Measurements from ENCODE around the gene CD300LG. TPM values are rescaled to one million over a fixed set of nuclear protein-coding genes. Genes with fewer than 3 reads are reported as not detected.

CD300LG gene
- polyA plus RNA-seq, 3 donors = not detected

DNA sequence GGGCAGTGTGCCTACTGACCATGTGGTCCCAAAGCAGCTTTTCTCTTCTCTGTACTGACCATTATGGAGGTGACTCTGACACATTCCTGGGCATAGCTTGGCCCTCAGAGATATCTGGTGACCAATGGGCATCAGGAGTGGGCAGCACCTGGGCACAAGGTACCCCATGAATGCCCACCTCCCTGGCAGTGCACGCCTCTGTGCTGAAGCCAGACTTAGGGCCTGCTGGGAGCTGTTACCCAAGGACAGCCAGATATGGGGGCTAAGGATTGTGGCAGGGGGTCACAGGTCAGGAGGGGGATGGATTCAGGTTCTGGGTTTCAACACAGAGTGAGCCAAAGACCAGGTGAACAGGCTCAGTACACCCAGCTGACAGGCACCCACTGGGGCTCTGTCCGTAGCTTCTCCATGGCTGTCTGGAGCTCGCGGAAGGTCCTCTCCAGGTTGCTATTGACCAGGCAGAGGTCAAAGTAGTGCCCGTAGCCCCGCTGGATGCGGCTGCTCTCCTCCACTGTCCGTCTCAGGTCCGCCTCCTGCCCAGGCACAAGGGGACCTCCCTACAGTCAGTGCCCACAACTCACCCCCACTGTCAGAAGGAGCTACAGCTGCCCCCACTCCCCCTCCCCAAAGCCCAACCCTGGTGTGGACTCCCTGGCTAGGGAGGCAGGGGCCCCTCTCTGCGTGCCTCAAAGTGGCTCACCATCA is 30.6 kb downstream of the CD300LG start:
- TF ChIP-seq, protein P1, sequence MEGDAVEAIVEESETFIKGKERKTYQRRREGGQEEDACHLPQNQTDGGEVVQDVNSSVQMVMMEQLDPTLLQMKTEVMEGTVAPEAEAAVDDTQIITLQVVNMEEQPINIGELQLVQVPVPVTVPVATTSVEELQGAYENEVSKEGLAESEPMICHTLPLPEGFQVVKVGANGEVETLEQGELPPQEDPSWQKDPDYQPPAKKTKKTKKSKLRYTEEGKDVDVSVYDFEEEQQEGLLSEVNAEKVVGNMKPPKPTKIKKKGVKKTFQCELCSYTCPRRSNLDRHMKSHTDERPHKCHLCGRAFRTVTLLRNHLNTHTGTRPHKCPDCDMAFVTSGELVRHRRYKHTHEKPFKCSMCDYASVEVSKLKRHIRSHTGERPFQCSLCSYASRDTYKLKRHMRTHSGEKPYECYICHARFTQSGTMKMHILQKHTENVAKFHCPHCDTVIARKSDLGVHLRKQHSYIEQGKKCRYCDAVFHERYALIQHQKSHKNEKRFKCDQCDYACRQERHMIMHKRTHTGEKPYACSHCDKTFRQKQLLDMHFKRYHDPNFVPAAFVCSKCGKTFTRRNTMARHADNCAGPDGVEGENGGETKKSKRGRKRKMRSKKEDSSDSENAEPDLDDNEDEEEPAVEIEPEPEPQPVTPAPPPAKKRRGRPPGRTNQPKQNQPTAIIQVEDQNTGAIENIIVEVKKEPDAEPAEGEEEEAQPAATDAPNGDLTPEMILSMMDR (IDR thresholded peaks at IDR 0.05) = no peak

DNA sequence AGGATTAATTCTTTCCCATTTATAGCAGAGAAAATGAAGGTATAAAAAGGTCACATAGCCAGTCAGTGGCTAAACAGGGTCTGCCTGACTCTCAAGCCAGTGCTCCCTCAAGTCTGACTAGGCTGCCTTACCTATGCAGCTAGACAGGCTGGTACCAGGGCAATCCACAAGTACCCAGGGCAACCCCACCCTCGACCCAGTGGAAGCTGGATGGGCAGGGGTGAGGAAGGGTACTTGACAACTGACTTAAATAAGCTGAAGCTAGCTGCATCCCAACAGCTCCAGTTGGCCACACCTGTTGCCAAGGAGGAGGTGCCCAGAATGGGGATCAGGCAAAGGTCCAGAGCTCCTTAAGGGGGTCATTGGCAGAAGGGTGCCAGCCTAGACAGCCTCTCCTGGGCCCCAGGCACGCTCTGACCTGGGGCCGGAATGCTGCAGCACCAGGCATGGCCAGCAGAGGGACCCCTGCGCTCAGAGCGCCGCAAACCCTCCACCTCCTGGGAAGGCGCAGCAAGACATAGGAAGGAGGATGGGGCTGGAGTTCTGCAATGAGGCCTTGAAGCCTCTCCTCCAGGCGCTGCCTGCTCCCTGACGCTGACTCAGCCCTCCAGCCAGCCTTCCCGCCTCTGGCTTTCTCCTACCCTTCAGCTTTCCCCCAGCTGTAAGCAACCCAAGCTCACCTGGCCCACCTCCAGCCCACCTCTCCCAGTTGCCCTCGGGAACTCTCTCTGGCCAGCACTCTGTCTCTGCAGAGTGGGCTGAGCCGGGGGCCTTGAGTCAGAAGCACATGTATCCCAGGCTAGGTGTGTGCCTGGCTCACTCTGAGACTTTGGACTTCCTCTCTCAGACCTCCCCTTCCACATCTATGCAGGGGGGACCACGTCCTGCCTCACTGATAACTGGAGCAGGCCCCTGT is 31.5 kb downstream of the CD300LG start:
- H2AFZ ChIP-seq (ENCODE audit: insufficient read depth, low read depth, low read length, poor library complexity, severe bottlenecking) = no peak overlapping the region
- Mint-ChIP-seq H3K36me3 (no peaks in the 10 kb centered on the region), H3K9me3 (peaks cover 0 to 2% (median 0%) of the 10 kb centered on the region in 7 donors), H3K27ac (no peak overlapping the region), H3K4me3 (no peak overlapping the region), H3K27me3 (ENCODE audit: low read depth in 3 of 3) (peaks cover 3 to 11% (median 9%) of the 10 kb centered on the region in 3 donors), H3K4me1 (peaks cover 3% of the 10 kb centered on the region)
- TF ChIP-seq, protein P1 (IDR thresholded peaks at IDR 0.05) = peak; percentile 98
- H3K36me3 ChIP-seq (replicated peaks in 1 of 2; ENCODE audit: control insufficient read depth in 1 of 2, insufficient read depth in 2 of 2, low read length in 2 of 2) = no peaks in the 10 kb centered on the region
- H3K4me2 ChIP-seq (replicated peaks; ENCODE audit: extremely low read depth, low read length, poor library complexity, severe bottlenecking) = no peak overlapping the region
- H3K79me2 ChIP-seq (ENCODE audit: insufficient read depth, low read length) = no peaks in the 10 kb centered on the region
- H3K4me1 ChIP-seq (ENCODE audit: control insufficient read depth in 1 of 2, insufficient read depth in 2 of 2, low read length in 2 of 2) = no peaks in the 10 kb centered on the region
- intact Hi-C loops (cut with micrococcal nuclease) = no loop called here
- no peak overlapping the region for H3K4me3 ChIP-seq (replicated peaks in 1 of 3; ENCODE audit: low read depth in 2 of 3, low read length in 3 of 3)
- H3K9ac ChIP-seq (ENCODE audit: insufficient read depth, low read length, poor library complexity, severe bottlenecking) = no peak overlapping the region
- no peak overlapping the region for H3K27ac ChIP-seq (ENCODE audit: low read depth in 1 of 2, low read length in 2 of 2)
- H4K20me1 ChIP-seq (ENCODE audit: insufficient read depth, low read length) = no peaks in the 10 kb centered on the region
- no peaks in the 10 kb centered on the region for H3K9me3 ChIP-seq (replicated peaks in 1 of 2; ENCODE audit: control insufficient read depth in 1 of 2, insufficient read depth in 1 of 2, low read length in 2 of 2)
- peak; percentile 43 to 58 (median 43) for DNase-seq
- WGBS (ENCODE audit: insufficient coverage) = 33% methylated on average over 7 of the region's 13 CpGs
- H3K27me3 ChIP-seq (ENCODE audit: control insufficient read depth in 2 of 2, insufficient read depth in 2 of 2, low read length in 2 of 2) = no peaks in the 10 kb centered on the region

More for the DNA sequence above, 30.6 kb downstream of the CD300LG start:
- peaks cover 3 to 11% (median 11%) of the 10 kb centered on the region in 3 donors for H3K27me3 Mint-ChIP-seq (ENCODE audit: low read depth in 3 of 3)
- no peaks in the 10 kb centered on the region for H3K79me2 ChIP-seq (ENCODE audit: insufficient read depth, low read length)
- no peaks in the 10 kb centered on the region for H3K27me3 ChIP-seq (ENCODE audit: control insufficient read depth in 2 of 2, insufficient read depth in 2 of 2, low read length in 2 of 2)
- no peak overlapping the region for H3K9ac ChIP-seq (ENCODE audit: insufficient read depth, low read length, poor library complexity, severe bottlenecking)
- H3K27ac Mint-ChIP-seq = no peak overlapping the region
- H3K4me1 ChIP-seq (ENCODE audit: control insufficient read depth in 1 of 2, insufficient read depth in 2 of 2, low read length in 2 of 2) = no peaks in the 10 kb centered on the region
- H3K9me3 ChIP-seq (replicated peaks in 1 of 2; ENCODE audit: control insufficient read depth in 1 of 2, insufficient read depth in 1 of 2, low read length in 2 of 2) = no peaks in the 10 kb centered on the region
- peaks cover 0 to 2% (median 0%) of the 10 kb centered on the region in 7 donors for H3K9me3 Mint-ChIP-seq
- no peak overlapping the region for H3K4me3 ChIP-seq (replicated peaks in 1 of 3; ENCODE audit: low read depth in 2 of 3, low read length in 3 of 3)
- intact Hi-C loops (cut with micrococcal nuclease) = no loop called here
- H3K4me1 Mint-ChIP-seq = peaks cover 3% of the 10 kb centered on the region
- no peak overlapping the region for H3K4me3 Mint-ChIP-seq
- H3K4me2 ChIP-seq (replicated peaks; ENCODE audit: extremely low read depth, low read length, poor library complexity, severe bottlenecking) = no peak overlapping the region
- H4K20me1 ChIP-seq (ENCODE audit: insufficient read depth, low read length) = no peaks in the 10 kb centered on the region
- no peak overlapping the region for H2AFZ ChIP-seq (ENCODE audit: insufficient read depth, low read depth, low read length, poor library complexity, severe bottlenecking)
- H3K36me3 Mint-ChIP-seq = no peaks in the 10 kb centered on the region
- DNase-seq = no peak
- no peaks in the 10 kb centered on the region for H3K36me3 ChIP-seq (replicated peaks in 1 of 2; ENCODE audit: control insufficient read depth in 1 of 2, insufficient read depth in 2 of 2, low read length in 2 of 2)
- 95% methylated on average over 7 of the region's 10 CpGs for WGBS (ENCODE audit: insufficient coverage)
- H3K27ac ChIP-seq (ENCODE audit: low read depth in 1 of 2, low read length in 2 of 2) = no peak overlapping the region
